Gastrocnemius medialis (tissue), 4 donors: ENCODE measurements around the gene KCNC2. TPM values are rescaled to one million over a fixed set of nuclear protein-coding genes. Genes with fewer than 3 reads are reported as not detected.

Experiments
- ATAC-seq, 2 donors: fragments of 150-250 bp; one replicate each; pipeline ENCODE4 v1.9.1; 2016
- DNase-seq, 2 donors: peaks; one replicate each; pipeline ENCODE4 v3.0.0-alpha.2; 2019
- H3K27ac ChIP-seq, 4 donors: fragments of 200-600 bp; sonication (generic); 1 replicate in 1 of 4; 2 replicates in 3 of 4; pipeline ENCODE4 v1.5.1; 2016 to 2018; ENCODE audit warnings: mild to moderate bottlenecking in 2 of 4, moderate library complexity in 1 of 4
- H3K27me3 ChIP-seq, 3 donors: fragments of 200-600 bp; sonication (generic) in 2 of 3; 1 replicate in 1 of 3; 2 replicates in 2 of 3; pipeline versions ENCODE4 v1.5.1 to v1.6.0; 2016 to 2019; ENCODE audit warnings: mild to moderate bottlenecking in 1 of 3, moderate library complexity in 1 of 3
- H3K36me3 ChIP-seq, 2 donors: fragments of 200-600 bp; sonication (generic) in 1 of 2; one replicate each; pipeline ENCODE4 v1.5.1; 2017 to 2018
- H3K4me1 ChIP-seq, 2 donors: fragments of 200-600 bp; sonication (generic) in 1 of 2; one replicate each; pipeline ENCODE4 v1.5.1; 2016 to 2017; ENCODE audit warnings: mild to moderate bottlenecking in 2 of 2
- H3K4me3 ChIP-seq, 4 donors: fragments of 200-600 bp; sonication (generic) in 3 of 4; 1 replicate in 1 of 4; 2 replicates in 3 of 4; pipeline ENCODE4 v1.5.1; 2016 to 2019; ENCODE audit warnings: mild to moderate bottlenecking in 2 of 4
- H3K9me3 ChIP-seq, 3 donors: fragments of 200-600 bp; sonication (generic) in 2 of 3; 1 replicate in 1 of 3; 2 replicates in 2 of 3; pipeline ENCODE4 v1.5.1; 2016 to 2019
- POLR2A ChIP-seq, 2 donors: fragments of 450-650 bp; IDR thresholded peaks; one replicate each; pipeline ENCODE4 v1.6.1; 2017; ENCODE audit warnings: antibody characterized with exemption in 2 of 2, mild to moderate bottlenecking in 2 of 2, moderate library complexity in 2 of 2
- in situ Hi-C, 4 donors: fragments of 200-750 bp; cut with MboI; loops; one replicate each; pipeline versions ENCODE4 v1.15.0 to v1.8.0; 2017; ENCODE audit warnings: low sequenced_read_pairs in 4 of 4
- intact Hi-C: fragments of 100-400 bp; cut with DNase I; formaldehyde crosslinking; loops from one replicate; pipeline ENCODE4 v1.15.1; 2023; ENCODE audit warnings: low total_unique reads
- total RNA-seq, 4 donors: library from RNA; depleted of rRNA; stranded (reverse); fragments of >200 nt; gene quantifications; one replicate each; pipeline versions ENCODE4 v1.1.0 to v1.2.3, GENCODE V29; 2016
- TF ChIP-seq, protein P1 (sequence below), 5 experiments: fragments of 450-650 bp in 3 of 5; fragments of 200-600 bp in 2 of 5; sonication (generic) in 2 of 5; IDR thresholded peaks in 4 of 5; conservative IDR thresholded peaks in 1 of 5; 1 replicate in 4 of 5; 2 replicates in 1 of 5; pipeline ENCODE4 v1.5.1; 2016 to 2019; ENCODE audit warnings: antibody characterized with exemption in 5 of 5, mild to moderate bottlenecking in 3 of 5, moderate library complexity in 3 of 5

The KCNC2 gene
- total RNA-seq, 4 donors from 2014 or later = not detected

DNA sequence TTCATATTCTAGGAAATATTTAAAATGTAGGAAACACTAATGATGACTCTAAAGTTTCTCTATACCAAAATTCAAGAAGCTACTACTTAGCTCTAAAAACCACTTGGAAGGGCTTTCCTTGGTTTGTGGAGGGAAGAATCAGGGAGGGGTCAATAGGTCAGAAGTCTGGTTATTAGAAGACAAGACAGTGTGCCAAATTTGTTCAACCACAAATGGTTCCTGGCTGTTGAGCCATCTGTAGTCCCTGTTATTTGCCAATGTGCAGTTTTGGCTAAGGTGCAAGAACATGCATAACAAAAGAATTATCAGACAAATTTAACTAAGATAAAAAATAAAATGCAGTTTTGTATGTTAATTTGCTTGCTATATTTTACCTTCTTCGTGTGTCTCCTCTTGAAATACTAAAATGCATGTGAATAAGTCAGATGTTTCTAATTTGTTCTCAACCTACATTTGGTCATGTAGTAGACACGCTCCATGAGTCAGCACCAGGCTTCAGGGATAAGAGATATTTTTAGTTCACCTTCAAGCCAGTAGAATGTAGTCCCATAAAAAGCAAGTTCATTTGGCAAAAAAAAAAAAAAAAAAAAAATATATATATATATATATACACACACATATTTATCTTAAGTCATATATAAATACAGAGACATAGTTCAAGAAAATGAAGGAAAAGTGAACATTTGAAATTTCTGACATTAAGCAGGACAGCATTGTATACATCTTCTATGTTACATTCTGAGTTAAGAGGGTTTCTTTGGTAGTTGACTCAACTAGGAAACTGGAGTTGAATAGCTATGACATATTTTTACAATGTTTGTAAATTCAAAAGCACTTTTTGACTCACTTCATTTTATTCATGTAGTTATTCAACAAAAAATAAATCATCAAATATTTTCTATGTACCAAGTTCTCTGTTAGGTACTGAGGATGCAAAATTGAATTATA lies 123.3 kb downstream of the KCNC2 start:
- intact Hi-C loops = no loop called here
- H3K4me1 ChIP-seq = peaks cover 0 to 5% of the 10 kb centered on the region in 2 donors
- no peaks in the 10 kb centered on the region for H3K36me3 ChIP-seq
- no peak for DNase-seq
- in situ Hi-C loops = no loop called here
- ATAC-seq = peak in 1 of 2 donors; percentile 47
- no peaks in the 10 kb centered on the region for H3K9me3 ChIP-seq
- TF ChIP-seq, protein P1, sequence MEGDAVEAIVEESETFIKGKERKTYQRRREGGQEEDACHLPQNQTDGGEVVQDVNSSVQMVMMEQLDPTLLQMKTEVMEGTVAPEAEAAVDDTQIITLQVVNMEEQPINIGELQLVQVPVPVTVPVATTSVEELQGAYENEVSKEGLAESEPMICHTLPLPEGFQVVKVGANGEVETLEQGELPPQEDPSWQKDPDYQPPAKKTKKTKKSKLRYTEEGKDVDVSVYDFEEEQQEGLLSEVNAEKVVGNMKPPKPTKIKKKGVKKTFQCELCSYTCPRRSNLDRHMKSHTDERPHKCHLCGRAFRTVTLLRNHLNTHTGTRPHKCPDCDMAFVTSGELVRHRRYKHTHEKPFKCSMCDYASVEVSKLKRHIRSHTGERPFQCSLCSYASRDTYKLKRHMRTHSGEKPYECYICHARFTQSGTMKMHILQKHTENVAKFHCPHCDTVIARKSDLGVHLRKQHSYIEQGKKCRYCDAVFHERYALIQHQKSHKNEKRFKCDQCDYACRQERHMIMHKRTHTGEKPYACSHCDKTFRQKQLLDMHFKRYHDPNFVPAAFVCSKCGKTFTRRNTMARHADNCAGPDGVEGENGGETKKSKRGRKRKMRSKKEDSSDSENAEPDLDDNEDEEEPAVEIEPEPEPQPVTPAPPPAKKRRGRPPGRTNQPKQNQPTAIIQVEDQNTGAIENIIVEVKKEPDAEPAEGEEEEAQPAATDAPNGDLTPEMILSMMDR (IDR thresholded peaks at IDR 0.05 in 4 of 5, conservative IDR thresholded peaks at IDR 0.05 in 1 of 5) = no peak
- TF ChIP-seq POLR2A (IDR thresholded peaks at IDR 0.05) = no peak
- H3K27ac ChIP-seq = peak overlapping the region in 2 of 4 donors; percentile 4 to 38
- H3K4me3 ChIP-seq = no peak overlapping the region
- H3K27me3 ChIP-seq = no peaks in the 10 kb centered on the region

GRCh38 chr12:75081305-75081704 lies 128.3 kb downstream of the KCNC2 start:
- Histone ChIP-seq H3K4me3 (no peak overlapping the region), H3K4me1 (peaks cover 0 to 5% of the 10 kb centered on the region in 2 donors), H3K9me3 (no peaks in the 10 kb centered on the region), H3K27me3 (no peaks in the 10 kb centered on the region), H3K36me3 (no peaks in the 10 kb centered on the region), H3K27ac (no peak overlapping the region)
- TF ChIP-seq, protein P1 (IDR thresholded peaks at IDR 0.05 in 4 of 5, conservative IDR thresholded peaks at IDR 0.05 in 1 of 5) = no peak
- TF ChIP-seq POLR2A (IDR thresholded peaks at IDR 0.05) = no peak
- in situ Hi-C loops (no loop called here), intact Hi-C loops (no loop called here)
- ATAC-seq (no peak), DNase-seq (no peak)

GRCh38 chr12:75080582-75080981 lies 129.1 kb downstream of the KCNC2 start:
- H3K4me1 ChIP-seq = no peaks in the 10 kb centered on the region
- no peaks in the 10 kb centered on the region for H3K9me3 ChIP-seq
- in situ Hi-C loops (no loop called here), intact Hi-C loops (no loop called here)
- TF ChIP-seq POLR2A (IDR thresholded peaks at IDR 0.05) = no peak
- TF ChIP-seq, protein P1 (IDR thresholded peaks at IDR 0.05 in 4 of 5, conservative IDR thresholded peaks at IDR 0.05 in 1 of 5) = no peak
- no peak for ATAC-seq
- no peak for DNase-seq
- H3K36me3 ChIP-seq = no peaks in the 10 kb centered on the region
- H3K27me3 ChIP-seq = no peaks in the 10 kb centered on the region
- H3K27ac ChIP-seq = no peak overlapping the region
- no peak overlapping the region for H3K4me3 ChIP-seq

GRCh38 chr12:75065482-75065881 lies 144.2 kb downstream of the KCNC2 start:
- intact Hi-C loops (no loop called here), in situ Hi-C loops (no loop called here)
- no peaks in the 10 kb centered on the region for H3K36me3 ChIP-seq
- no peaks in the 10 kb centered on the region for H3K4me1 ChIP-seq
- H3K27me3 ChIP-seq = no peaks in the 10 kb centered on the region
- DNase-seq (no peak), ATAC-seq (no peak)
- TF ChIP-seq POLR2A (IDR thresholded peaks at IDR 0.05) = no peak
- TF ChIP-seq, protein P1 (IDR thresholded peaks at IDR 0.05 in 4 of 5, conservative IDR thresholded peaks at IDR 0.05 in 1 of 5) = no peak
- H3K27ac ChIP-seq = no peak overlapping the region
- H3K4me3 ChIP-seq = no peak overlapping the region
- H3K9me3 ChIP-seq = no peaks in the 10 kb centered on the region
